GM12801 (cell line): Measurements from ENCODE around the gene SLC22A23.

Experiments
- TF ChIP-seq, protein P1 (sequence below): IDR thresholded peaks from one replicate; pipeline ENCODE4 v1.5.1; 2011; ENCODE audit warnings: control low read depth; ENCODE audit not compliant: insufficient read length; ENCODE audit errors: extremely low read depth

The SLC22A23 gene

DNA sequence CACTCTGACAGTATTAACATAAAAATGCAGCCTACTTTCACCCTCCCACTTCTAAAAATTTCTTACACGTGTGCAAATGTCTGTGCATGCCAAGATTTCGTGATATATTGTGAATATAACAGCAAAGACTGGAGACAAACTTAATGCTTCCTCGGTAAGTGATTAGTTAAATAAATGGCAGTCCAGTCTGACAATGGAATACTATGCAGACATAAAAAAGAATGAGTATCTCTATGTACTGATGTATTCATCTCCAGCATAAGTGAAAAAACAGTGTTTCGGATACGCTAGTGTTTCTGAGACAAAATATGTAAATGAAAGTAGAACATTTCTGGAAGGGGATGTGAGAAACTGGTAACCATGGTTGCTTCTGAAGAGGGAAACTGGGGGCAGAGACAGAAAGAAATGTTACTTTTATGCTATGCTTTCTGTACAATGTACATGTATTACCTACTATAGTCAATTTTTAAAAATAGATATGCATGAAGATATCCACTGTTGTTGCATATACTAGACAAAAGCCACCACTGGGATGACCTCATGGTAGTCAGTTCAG lies 7.0 kb downstream of the SLC22A23 start:
- TF ChIP-seq, protein P1, sequence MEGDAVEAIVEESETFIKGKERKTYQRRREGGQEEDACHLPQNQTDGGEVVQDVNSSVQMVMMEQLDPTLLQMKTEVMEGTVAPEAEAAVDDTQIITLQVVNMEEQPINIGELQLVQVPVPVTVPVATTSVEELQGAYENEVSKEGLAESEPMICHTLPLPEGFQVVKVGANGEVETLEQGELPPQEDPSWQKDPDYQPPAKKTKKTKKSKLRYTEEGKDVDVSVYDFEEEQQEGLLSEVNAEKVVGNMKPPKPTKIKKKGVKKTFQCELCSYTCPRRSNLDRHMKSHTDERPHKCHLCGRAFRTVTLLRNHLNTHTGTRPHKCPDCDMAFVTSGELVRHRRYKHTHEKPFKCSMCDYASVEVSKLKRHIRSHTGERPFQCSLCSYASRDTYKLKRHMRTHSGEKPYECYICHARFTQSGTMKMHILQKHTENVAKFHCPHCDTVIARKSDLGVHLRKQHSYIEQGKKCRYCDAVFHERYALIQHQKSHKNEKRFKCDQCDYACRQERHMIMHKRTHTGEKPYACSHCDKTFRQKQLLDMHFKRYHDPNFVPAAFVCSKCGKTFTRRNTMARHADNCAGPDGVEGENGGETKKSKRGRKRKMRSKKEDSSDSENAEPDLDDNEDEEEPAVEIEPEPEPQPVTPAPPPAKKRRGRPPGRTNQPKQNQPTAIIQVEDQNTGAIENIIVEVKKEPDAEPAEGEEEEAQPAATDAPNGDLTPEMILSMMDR = no peak

DNA sequence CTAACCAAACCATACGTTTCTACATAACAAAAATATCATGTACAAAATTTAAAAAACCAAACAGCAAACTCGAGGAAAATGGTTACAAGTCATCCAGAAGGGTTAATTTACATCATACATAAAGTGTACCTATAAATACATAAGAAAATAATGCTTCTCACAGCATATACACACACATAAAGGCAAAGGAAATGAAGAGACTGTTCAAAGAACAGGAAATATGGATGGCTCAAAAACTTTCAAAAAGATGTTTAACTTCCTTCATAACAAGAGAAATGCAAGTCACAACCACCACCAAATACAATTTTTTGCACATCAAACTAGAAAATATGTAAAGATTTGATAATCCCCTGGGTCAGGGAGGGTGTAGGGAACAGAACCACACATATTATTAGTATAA lies 7.5 kb downstream of the SLC22A23 start:
- TF ChIP-seq, protein P1 = no peak

DNA sequence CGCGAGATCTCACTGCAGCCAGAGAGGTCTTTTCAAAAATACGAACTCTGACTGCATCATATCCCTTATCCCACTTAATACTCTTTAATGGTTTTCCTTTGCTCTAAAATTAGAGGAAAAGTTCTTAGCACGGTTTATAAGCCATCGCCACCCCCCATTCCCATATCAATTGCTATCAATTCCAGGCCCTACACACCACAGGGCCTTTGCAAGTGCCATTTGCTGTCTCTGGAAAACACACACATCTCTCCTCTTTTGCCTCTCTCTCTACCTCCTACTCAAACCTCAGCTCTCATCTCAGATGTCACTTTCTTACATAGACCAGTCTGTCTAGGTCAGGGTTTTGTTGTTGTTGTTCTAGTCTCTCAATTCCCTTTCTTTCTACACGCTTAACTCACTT lies 9.8 kb downstream of the SLC22A23 start:
- TF ChIP-seq, protein P1 = no peak

DNA sequence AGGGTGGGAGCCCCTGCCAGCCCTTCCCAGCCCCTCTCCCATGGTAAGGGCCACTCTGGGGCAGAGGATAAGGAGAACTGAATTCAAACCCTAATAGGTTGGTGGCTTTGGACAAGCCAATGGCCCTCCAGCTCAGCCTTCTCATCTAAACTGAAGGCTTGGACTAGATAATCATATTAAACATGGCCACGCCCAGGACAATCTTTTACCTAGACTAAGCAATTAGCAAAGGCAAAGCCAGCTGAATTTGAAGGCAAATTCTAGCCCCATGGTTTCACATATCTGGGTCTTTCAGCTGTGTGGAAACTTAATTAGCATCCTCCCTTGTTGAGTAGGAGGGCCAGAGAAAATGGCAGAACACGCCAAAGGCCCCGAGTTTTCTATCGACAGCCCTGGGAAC lies 10.7 kb downstream of the SLC22A23 start:
- TF ChIP-seq, protein P1 = no peak

DNA sequence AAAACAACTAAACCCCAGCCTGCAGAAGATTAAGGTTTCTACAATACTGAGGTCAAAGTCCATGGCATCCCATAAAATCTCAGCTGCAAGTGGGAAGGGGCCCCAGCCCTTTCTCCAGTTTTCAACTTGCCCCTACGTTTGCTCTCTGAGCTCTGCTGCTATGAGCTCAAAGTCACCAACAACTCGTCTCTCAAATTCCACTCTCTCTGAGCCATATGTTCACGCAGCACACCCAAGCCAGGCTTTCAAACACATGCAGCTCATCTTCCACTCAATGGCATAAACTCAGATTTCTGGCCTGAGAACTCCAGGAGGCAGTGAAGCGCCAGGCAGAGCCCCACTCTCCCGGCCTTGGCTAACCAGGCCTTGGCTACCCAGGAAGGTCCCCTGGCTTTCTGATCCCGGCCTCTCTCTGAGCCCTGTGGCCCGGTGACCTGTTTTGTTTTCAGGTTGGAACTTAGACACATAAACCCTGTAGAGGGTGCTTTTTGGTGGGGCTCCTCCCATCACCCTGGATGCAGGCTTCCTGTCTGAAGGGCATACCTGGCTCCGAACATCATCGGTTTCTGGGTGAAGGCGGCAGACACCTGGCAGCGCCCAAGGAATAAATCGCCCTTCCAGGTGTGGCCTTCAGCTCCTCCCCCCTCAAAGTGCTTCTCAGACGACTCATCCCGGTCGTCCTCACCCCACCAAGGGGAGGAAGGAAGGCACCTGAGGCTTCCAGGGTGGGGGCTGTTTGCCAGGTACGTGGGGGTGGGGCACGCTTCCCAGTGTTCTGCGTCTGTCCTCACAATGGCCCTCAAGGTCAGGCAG lies 12.4 kb downstream of the SLC22A23 start:
- TF ChIP-seq, protein P1 = no peak

DNA sequence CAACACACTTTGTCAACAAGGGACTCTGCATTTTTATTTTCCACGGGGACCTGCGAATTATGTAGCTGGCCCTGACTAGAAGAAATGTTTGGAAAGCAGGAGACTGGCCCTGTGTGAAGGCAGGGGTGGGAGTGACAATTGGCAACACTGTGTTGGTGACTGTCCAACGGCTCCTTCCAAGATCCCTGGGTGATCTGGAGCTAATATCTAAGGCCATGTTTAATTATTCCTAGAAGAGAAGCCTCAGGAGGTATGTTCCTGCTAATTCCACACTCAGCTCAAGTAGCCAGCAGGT lies 13.7 kb downstream of the SLC22A23 start:
- TF ChIP-seq, protein P1 = no peak

DNA sequence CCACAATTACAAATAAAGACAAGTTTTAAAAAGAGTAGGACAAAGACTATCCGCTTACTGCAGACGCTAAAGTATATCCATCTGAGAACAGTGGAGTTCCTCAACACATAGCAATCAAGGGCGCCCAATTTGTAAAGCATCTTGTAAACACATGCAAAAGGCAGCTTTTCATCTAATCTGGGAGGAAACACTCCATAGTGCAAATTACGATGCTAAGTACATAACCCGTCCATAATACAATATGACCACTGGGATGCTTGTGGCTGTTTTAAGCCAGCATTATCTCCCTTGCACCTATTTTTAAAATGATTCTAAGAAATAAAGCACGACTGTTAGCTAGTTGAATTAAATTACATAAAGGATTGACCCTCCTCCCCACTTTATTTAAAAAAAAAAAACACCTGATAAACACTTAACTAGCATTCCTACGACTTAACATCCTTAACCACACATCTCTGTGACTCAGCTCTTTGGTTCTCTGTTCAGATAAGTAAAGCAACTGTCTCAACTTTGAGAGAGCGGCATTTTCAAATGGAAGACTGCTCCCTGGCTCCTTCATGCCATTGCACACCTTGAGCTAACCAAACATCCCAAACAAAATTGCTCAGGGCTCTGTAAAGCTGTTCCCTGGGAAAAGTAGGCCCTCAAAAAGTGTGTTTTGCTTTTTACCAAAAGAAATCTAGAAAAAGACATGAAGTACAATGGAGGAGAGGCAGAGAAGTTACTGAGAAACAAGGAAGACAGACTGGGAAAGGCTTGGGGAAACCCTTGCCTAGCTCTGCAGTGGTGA lies 14.2 kb downstream of the SLC22A23 start:
- TF ChIP-seq, protein P1 = no peak
